Ascending aorta (tissue), 2 donors: ENCODE results near the gene TAS2R4. TPM values are rescaled to one million over a fixed set of nuclear protein-coding genes. Genes with fewer than 3 reads are reported as not detected.
"Not testable (repeated sequence)": the region's sequence is repeated elsewhere in the genome, so short reads cannot be mapped to it uniquely, and the experiment has no call there.

Experiments
- DNase-seq, 2 donors: peaks; one replicate each; pipeline ENCODE4 v3.0.0-alpha.2; 2019; ENCODE audit warnings: low spot score in 2 of 2
- H3K27ac ChIP-seq, 2 donors: fragments of 200-600 bp; sonication (generic); one replicate each; pipeline ENCODE4 v1.5.1; 2016 to 2017; ENCODE audit warnings: mild to moderate bottlenecking in 1 of 2
- H3K27me3 ChIP-seq: fragments of 200-600 bp; sonication (generic); one replicate; pipeline ENCODE4 v1.5.1; 2017
- H3K36me3 ChIP-seq, 2 donors: fragments of 200-600 bp; sonication (generic); one replicate each; pipeline ENCODE4 v1.5.1; 2016
- H3K4me1 ChIP-seq, 2 donors: fragments of 200-600 bp; sonication (generic); one replicate each; pipeline ENCODE4 v1.5.1; 2016 to 2017; ENCODE audit warnings: mild to moderate bottlenecking in 1 of 2
- H3K4me3 ChIP-seq, 2 donors: fragments of 200-600 bp; sonication (generic); one replicate each; pipeline ENCODE4 v1.5.1; 2016 to 2017; ENCODE audit warnings: mild to moderate bottlenecking in 1 of 2
- H3K9me3 ChIP-seq, 2 donors: fragments of 200-600 bp; sonication (generic); one replicate each; pipeline ENCODE4 v1.5.1; 2016
- CTCF ChIP-seq, 3 experiments: fragments of 200-600 bp in 2 of 3; fragments of 450-650 bp in 1 of 3; sonication (generic) in 2 of 3; IDR thresholded peaks; one replicate each; pipeline ENCODE4 v1.5.1; 2016 to 2019; ENCODE audit warnings: antibody characterized with exemption in 3 of 3, mild to moderate bottlenecking in 1 of 3, moderate library complexity in 1 of 3
- intact Hi-C: fragments of 100-400 bp; cut with DNase I; formaldehyde crosslinking; loops from one replicate; pipeline ENCODE4 v1.15.1; 2023
- total RNA-seq: library from RNA; depleted of rRNA; stranded (reverse); fragments of >200 nt; gene quantifications from one replicate; pipeline ENCODE4 v1.1.0, GENCODE V29; 2016

TAS2R4 gene
- total RNA-seq, 1 donor from 2014 or later: not detected

GRCh38 chr7:141789917-141790316 is 13.4 kb downstream of the TAS2R4 start, which contains the start of gene TAS2R5:
TSS of gene TAS2R5 (plus strand) at chr7:141790217. CDS start at chr7:141790362, 145 bp downstream.
- Histone ChIP-seq H3K4me3 (no peak within 1 kb of the TSS), H3K36me3 (peaks cover 0 to 6% of the 10 kb centered on the region in 2 donors), H3K27me3 (no peaks in the 10 kb centered on the region), H3K9me3 (no peaks in the 10 kb centered on the region), H3K4me1 (no peaks in the 10 kb centered on the region), H3K27ac (no peak within 1 kb of the TSS)
- no peak for DNase-seq
- intact Hi-C loops: no loop called here
- no peak for TF ChIP-seq CTCF (IDR thresholded peaks at IDR 0.05)

- no peak for TF ChIP-seq CTCF (IDR thresholded peaks at IDR 0.05)
Observed at GRCh38 chr7:141792526-141792925, 16.1 kb downstream of the TAS2R4 start.

GRCh38 chr7:141820067-141820466 is 43.6 kb downstream of the TAS2R4 start:
- H3K9me3 ChIP-seq: peaks cover 13 to 32% of the 10 kb centered on the region in 2 donors
- H3K27ac ChIP-seq: no peak overlapping the region
- H3K4me1 ChIP-seq: no peaks in the 10 kb centered on the region
- no peaks in the 10 kb centered on the region for H3K27me3 ChIP-seq
- intact Hi-C loops: no loop called here
- no peak for DNase-seq
- TF ChIP-seq CTCF (IDR thresholded peaks at IDR 0.05): no peak
- H3K4me3 ChIP-seq: no peak overlapping the region
- H3K36me3 ChIP-seq: peaks cover 0 to 6% of the 10 kb centered on the region in 2 donors

More at GRCh38 chr7:141792526-141792925, 16.1 kb downstream of the TAS2R4 start:
- Histone ChIP-seq H3K9me3 (no peaks in the 10 kb centered on the region), H3K27ac (no peak overlapping the region), H3K27me3 (no peaks in the 10 kb centered on the region), H3K4me1 (no peaks in the 10 kb centered on the region), H3K36me3 (peaks cover 0 to 6% of the 10 kb centered on the region in 2 donors), H3K4me3 (no peak overlapping the region)
- no peak for DNase-seq
- intact Hi-C loops: no loop called here

DNA sequence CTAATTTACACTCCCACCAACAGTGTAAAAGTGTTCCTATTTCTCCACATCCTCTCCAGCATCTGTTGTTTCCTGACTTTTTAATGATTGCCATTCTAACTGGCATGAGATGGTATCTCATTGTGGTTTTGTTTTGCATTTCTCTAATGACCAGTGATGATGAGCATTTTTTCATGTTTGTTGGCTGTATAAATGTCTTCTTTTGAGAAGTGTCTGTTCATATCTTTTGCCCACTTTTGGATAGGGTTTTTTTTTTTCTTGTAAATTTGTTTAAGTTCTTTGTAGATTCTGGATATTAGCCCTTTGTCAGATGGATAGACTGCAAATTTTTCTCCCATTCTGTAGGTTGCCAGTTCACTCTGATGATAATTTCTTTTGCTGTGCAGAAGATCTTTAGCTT is 46.0 kb downstream of the TAS2R4 start:
- H3K4me3 ChIP-seq, DNase-seq, intact Hi-C loops, H3K27ac ChIP-seq, H3K36me3 ChIP-seq, H3K27me3 ChIP-seq, H3K4me1 ChIP-seq: not testable (repeated sequence)
- peaks cover 13 to 32% of the 10 kb centered on the region in 2 donors for H3K9me3 ChIP-seq

Other genes with a start within 250 kb of the TAS2R4 start
- gene AGK, start 225.3 kb upstream of the TAS2R4 start, total RNA-seq: 16.1 TPM
- gene DENND11, start 74.5 kb upstream of the TAS2R4 start, total RNA-seq: 10.4 TPM
- gene WEE2, start 68.3 kb upstream of the TAS2R4 start, total RNA-seq: not detected
- 19.2 TPM for gene SSBP1, start 38.3 kb upstream of the TAS2R4 start, total RNA-seq
- gene TAS2R3, start 12.6 kb upstream of the TAS2R4 start, total RNA-seq: 6.6 TPM
- gene TAS2R5, start 13.5 kb downstream of the TAS2R4 start, total RNA-seq: not detected
- not detected for gene PRSS37, start 64.8 kb downstream of the TAS2R4 start, total RNA-seq
- not detected for gene OR9A4, start 139.7 kb downstream of the TAS2R4 start, total RNA-seq
- gene CLEC5A, start 170.3 kb downstream of the TAS2R4 start, total RNA-seq: 0.64 TPM
- not detected for gene TAS2R38, start 197.1 kb downstream of the TAS2R4 start, total RNA-seq
- gene MGAM, start 219.2 kb downstream of the TAS2R4 start, total RNA-seq: not detected